Hematopoietic multipotent progenitor cell treated with erythropoietin and hydrocortisone succinate and interleukin-3 and kit ligand, for 4 days (in vitro differentiated cells): ENCODE measurements around the gene POLR3H.
A peak's percentile ranks its signal among the peaks of the same experiment; 100 is the strongest.

ENCODE experiments used
- DNase-seq: peaks from one replicate; pipeline ENCODE4 v3.0.0-alpha.2; 2015

The POLR3H gene

GRCh38 chr22:41532908-41533825 is 11.1 kb downstream of the POLR3H start:
- DNase-seq = peak; percentile 87

- no peak for DNase-seq
Measured at GRCh38 chr22:41531715-41532477, 12.4 kb downstream of the POLR3H start.

GRCh38 chr22:41530890-41531714 is 13.2 kb downstream of the POLR3H start:
- no peak for DNase-seq

- no peak for DNase-seq
Measured at GRCh38 chr22:41528938-41529561, 15.2 kb downstream of the POLR3H start.

- DNase-seq = no peak
Measured at GRCh38 chr22:41528132-41528766, 16.0 kb downstream of the POLR3H start.

GRCh38 chr22:41526830-41527799 is 17.2 kb downstream of the POLR3H start:
- peak; percentile 69 for DNase-seq

- no peak for DNase-seq
Measured at GRCh38 chr22:41526226-41526829, 17.9 kb downstream of the POLR3H start.

GRCh38 chr22:41525450-41526225 is 18.6 kb downstream of the POLR3H start:
- DNase-seq = no peak

- DNase-seq = peak; percentile 78
Measured at GRCh38 chr22:41524809-41525449, 19.3 kb downstream of the POLR3H start.

GRCh38 chr22:41524251-41524661 is 20.0 kb downstream of the POLR3H start:
- no peak for DNase-seq

- DNase-seq = peak; percentile 62
Measured at GRCh38 chr22:41523464-41524221, 20.6 kb downstream of the POLR3H start.

GRCh38 chr22:41522813-41523212 is 21.5 kb downstream of the POLR3H start:
- no peak for DNase-seq

GRCh38 chr22:41521126-41521525 is 23.1 kb downstream of the POLR3H start:
- no peak for DNase-seq

- no peak for DNase-seq
Measured at GRCh38 chr22:41518048-41518347, 26.3 kb downstream of the POLR3H start.

- DNase-seq = peak; percentile 51
Measured at GRCh38 chr22:41517172-41518047, 26.9 kb downstream of the POLR3H start.

- no peak for DNase-seq
Measured at GRCh38 chr22:41516462-41516861, 27.8 kb downstream of the POLR3H start.

GRCh38 chr22:41513391-41513790 is 30.9 kb downstream of the POLR3H start:
- no peak for DNase-seq
